Measurements from ENCODE around the gene LBR.

- TF ChIP-seq EZH2 (IDR thresholded peaks at IDR 0.05; ENCODE audit: low read depth, unreplicated experiment): no peak
- no peak for TF ChIP-seq CTCF (conservative IDR thresholded peaks at IDR 0.05; ENCODE audit: low read depth in 2 of 2)
- no peak for TF ChIP-seq ETS1 (IDR thresholded peaks at IDR 0.05)
- no peak for TF ChIP-seq POLR2AphosphoS5 (IDR thresholded peaks at IDR 0.05; ENCODE audit: low read depth)
- TF ChIP-seq EZH2phosphoT487 (IDR thresholded peaks at IDR 0.05; ENCODE audit: unreplicated experiment): no peak
- TF ChIP-seq CREB1 (CRISPR knock-in tag; IDR thresholded peaks at IDR 0.05; ENCODE audit: low read depth): no peak
Measured at GRCh38 chr1:225366018-225366417, 61.8 kb downstream of the LBR start.

Data from GM23338 (cell line).